ENCODE results near the gene TNNI2.

- TF ChIP-seq CTCF (optimal IDR thresholded peaks at IDR 0.05 in 1 of 3, IDR thresholded peaks at IDR 0.05 in 1 of 3, conservative IDR thresholded peaks at IDR 0.05 in 1 of 3; ENCODE audit: extremely low read depth in 1 of 3, insufficient read depth in 2 of 3, low read length in 3 of 3) (no peak), EZH2 (IDR thresholded peaks at IDR 0.05; ENCODE audit: low read length) (no peak)
Measured at GRCh38 chr11:1843098-1843473, 4.3 kb downstream of the TNNI2 start.
